LNCAP (cell line): ENCODE measurements around the gene RNASE3.
"Not testable (repeated sequence)": the region's sequence is repeated elsewhere in the genome, so short reads cannot be mapped to it uniquely, and the experiment has no call there.

ENCODE experiments used
- CTCF ChIP-seq: fragments of 450-650 bp; IDR thresholded peaks from 2 replicates; pipeline ENCODE4 v1.5.1; 2017; ENCODE audit warnings: mild to moderate bottlenecking

The RNASE3 gene

GRCh38 chr14:20891126-20891825, at the start of gene RNASE3:
RNASE3 (plus strand) TSS chr14:20891385; CDS start chr14:20891687, 302 bp downstream.
- not testable (repeated sequence) for TF ChIP-seq CTCF

- TF ChIP-seq CTCF: no peak
Observed at GRCh38 chr14:20846560-20846959, 44.6 kb upstream of the RNASE3 start.

- no peak for TF ChIP-seq CTCF
Observed at GRCh38 chr14:20848316-20848954, 42.8 kb upstream of the RNASE3 start.

- no peak for TF ChIP-seq CTCF
Observed at GRCh38 chr14:20848955-20849570, 42.1 kb upstream of the RNASE3 start.

- TF ChIP-seq CTCF: no peak
Observed at GRCh38 chr14:20853042-20853441, 38.1 kb upstream of the RNASE3 start.

- TF ChIP-seq CTCF: peak; percentile 85
Observed at GRCh38 chr14:20855652-20856291, 35.4 kb upstream of the RNASE3 start.

GRCh38 chr14:20857207-20857606, 34.0 kb upstream of the RNASE3 start:
- TF ChIP-seq CTCF: no peak
